ENCODE data around the gene TSPAN3.

- TF ChIP-seq NFIC (IDR thresholded peaks at IDR 0.05) = no peak
- TF ChIP-seq TAF1 (IDR thresholded peaks at IDR 0.05; ENCODE audit: low read depth) = no peak
- TF ChIP-seq FOXM1 (IDR thresholded peaks at IDR 0.05; ENCODE audit: borderline replicate concordance, low read depth) = no peak
- no peak for TF ChIP-seq REST (IDR thresholded peaks at IDR 0.05; ENCODE audit: low read depth)
- no peak for TF ChIP-seq EGR1 (IDR thresholded peaks at IDR 0.05)
- TF ChIP-seq EP300 (IDR thresholded peaks at IDR 0.05; ENCODE audit: borderline replicate concordance) = no peak
- no peak for TF ChIP-seq CEBPB (IDR thresholded peaks at IDR 0.05)
- TF ChIP-seq YY1 (IDR thresholded peaks at IDR 0.05; ENCODE audit: low read depth) = no peak
These were observed 44.9 kb downstream of the TSPAN3 start for GRCh38 chr15:77025941-77026411.
